H1 (cell line): ENCODE results near the gene PQBP1. TPM values are rescaled to one million over a fixed set of nuclear protein-coding genes. Genes with fewer than 3 reads are reported as not detected.

Experiments used
- PHF8 ChIP-seq: fragments of 200-600 bp; sonication (generic); conservative IDR thresholded peaks from 2 replicates; pipeline ENCODE4 v1.7.1; 2012; ENCODE audit warnings: low read depth, mild to moderate bottlenecking, inconsistent platforms, low read length, moderate library complexity
- POLR2A ChIP-seq, 2 experiments: IDR thresholded peaks; 1 replicate in 1 of 2; 2 replicates in 1 of 2; pipeline ENCODE4 v1.6.1; 2011; ENCODE audit warnings: low read depth in 2 of 2, low read length in 2 of 2, mild to moderate bottlenecking in 2 of 2; ENCODE audit errors: control extremely low read depth in 1 of 2
- SIX5 ChIP-seq: IDR thresholded peaks from 2 replicates; pipeline ENCODE4 v1.6.1; 2011; ENCODE audit warnings: mild to moderate bottlenecking, low read depth, low read length
- polyA plus RNA-seq, 7 experiments: library from polyadenylated mRNA; depleted of rRNA in 3 of 7; stranded (reverse) in 5 of 7; unstranded in 2 of 7; fragments of >200 nt in 5 of 7; fragments of 200-250 nt in 2 of 7; gene quantifications; 1 replicate in 5 of 7; 2 replicates in 1 of 7; 4 replicates in 1 of 7; pipeline versions ENCODE4 v1.2.1 to v1.2.3, GENCODE V29; 2011 to 2013; ENCODE audit warnings: missing spikeins in 2 of 7, mixed read lengths in 2 of 7
- total RNA-seq: library from RNA; stranded (reverse); fragmentation: NEBNext Ultra II Directional; extraction: Animal tissue kit (Norgen Biotek cat#: 25700); gene quantifications from 2 replicates; pipeline ENCODE4 v1.2.1, GENCODE V29; 2021

PQBP1 gene
- total and polyA plus RNA-seq, 2 of the 8 experiments (the other 6 are each of a cell fraction or from before 2014, with no cell fraction given) = 91.7 to 95.9 TPM

GRCh38 chrX:48918643-48919340, 21.1 kb downstream of the PQBP1 start, which contains the start of gene PIM2 (continued):
- TF ChIP-seq PHF8 (peak; percentile 54), POLR2A (IDR thresholded peaks at IDR 0.05; ENCODE audit: control extremely low read depth in 1 of 2, low read depth in 2 of 2, low read length in 2 of 2) (peak in 1 of 2 experiments; percentile 88; a peak in 2 of 3 replicates), SIX5 (no peak)
- TF ChIP-seq, all 59 proteins: peak for 10
